GM21723 (cell line): Measurements from ENCODE around the gene EEF1A2.

Experiments used
- ATAC-seq: cut with Tn5 transposase; IDR thresholded peaks from one replicate; pipeline ENCODE4 v1.9.1; 2021; ENCODE audit warnings: mild to moderate bottlenecking, moderate library complexity; ENCODE audit not compliant: unreplicated experiment

Gene EEF1A2

DNA sequence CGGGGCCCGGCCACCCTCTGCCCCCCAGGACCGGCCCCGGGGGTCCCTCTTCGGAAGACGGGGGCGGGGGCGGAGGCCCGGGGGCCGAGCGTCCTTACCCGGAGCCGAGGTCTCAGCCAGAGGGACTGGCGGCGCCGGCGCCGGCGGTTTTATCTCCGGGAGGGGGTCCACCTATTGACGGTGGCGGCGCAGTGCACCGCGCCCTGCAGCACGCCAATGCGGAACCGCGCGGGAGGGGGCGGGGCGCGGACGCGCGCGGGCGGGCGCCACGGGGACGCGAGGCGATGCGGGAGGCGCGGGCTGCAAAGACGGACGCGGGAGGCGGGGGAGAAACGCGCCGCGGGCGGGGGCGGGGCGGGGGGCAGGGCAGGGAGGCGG, at the start of gene EEF1A2:
Gene EEF1A2 (minus strand): TSS at position 124 of the 378 bp plus-strand sequence. CDS start 1,320 bp downstream, outside the sequence.
- ATAC-seq, result no peak

GRCh38 chr20:63548542-63548941, 49.7 kb upstream of the EEF1A2 start:
- ATAC-seq, result no peak

DNA sequence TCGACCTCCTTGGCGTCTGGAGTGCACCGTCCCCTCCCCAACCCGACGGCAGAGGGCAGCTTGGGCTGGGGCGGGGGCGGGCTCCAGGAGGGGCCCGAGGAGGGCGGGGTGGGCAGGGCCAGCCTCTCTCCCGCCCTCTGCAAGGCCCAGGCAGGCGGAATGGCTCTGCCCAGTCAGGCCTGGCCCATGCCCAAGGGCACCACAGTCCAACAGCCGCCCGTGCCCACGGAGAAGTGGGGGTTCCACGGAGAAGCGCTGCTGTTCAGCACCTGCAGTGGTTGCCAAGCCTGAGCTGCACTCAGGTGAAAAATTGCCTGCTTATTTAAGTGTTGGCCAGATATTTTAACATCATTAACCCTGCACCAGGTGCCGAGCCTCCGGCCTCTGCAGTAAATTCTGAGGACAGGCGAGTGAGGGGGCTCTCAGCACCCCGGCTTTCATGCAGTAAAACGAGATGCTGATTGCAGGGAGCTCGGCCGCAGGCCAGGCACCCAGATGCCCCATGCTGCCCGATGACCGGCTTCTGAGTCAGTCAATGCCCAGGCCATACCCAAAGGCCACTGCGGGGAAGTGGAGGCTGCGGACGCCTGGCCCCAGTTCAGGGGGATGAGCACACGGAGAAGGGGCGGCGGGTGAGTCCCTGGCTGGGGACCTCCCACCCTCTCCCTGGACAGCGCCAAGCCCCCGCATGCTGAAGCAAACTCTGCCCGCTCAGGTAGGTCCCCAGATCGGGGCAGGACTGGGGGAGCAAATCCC, 49.0 kb upstream of the EEF1A2 start, which contains the start of gene SRMS:
Gene SRMS (minus strand): TSS at position 25 of the 756 bp plus-strand sequence. CDS start 286 bp downstream, outside the sequence.
- ATAC-seq, result no peak

DNA sequence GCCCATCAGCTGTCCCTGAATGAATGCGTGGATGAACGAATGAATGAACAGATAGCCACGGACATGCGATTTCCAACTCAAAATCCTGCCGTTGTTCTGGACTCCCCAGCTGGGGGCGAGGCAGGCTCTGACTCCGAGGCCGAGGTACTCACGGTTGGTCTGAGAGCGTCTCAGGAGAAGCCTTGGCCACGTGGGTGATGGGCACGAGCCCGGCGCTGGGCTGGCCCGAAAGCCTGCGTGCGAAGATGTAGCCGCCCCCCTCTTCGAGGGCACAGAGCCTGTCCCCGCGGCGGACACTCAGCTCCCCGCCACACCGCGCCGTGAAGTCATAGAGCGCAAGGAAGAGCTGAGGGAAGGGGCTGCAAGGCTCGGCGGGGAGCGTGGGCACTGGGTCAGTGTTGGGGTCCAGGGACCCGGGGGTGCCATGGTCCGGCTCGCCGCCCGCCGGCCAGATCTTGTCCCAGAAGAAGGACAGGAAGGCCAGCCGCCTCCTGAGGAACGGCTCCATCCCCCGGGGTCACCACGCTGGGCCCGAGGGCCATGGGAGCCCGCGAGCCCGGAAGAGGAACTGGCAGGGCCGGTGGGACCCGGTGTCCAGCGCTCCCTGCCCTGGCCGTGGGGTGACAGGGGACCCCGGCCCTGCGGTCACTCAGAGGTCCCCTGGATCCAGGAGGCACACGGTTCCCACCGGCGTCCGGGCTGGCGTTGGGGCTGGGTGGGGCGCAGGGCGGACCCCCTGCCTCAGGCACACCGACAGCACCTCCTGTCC, 48.3 kb upstream of the EEF1A2 start:
- no peak for ATAC-seq

- no peak for ATAC-seq
These were observed 47.5 kb upstream of the EEF1A2 start for GRCh38 chr20:63546256-63546955.

DNA sequence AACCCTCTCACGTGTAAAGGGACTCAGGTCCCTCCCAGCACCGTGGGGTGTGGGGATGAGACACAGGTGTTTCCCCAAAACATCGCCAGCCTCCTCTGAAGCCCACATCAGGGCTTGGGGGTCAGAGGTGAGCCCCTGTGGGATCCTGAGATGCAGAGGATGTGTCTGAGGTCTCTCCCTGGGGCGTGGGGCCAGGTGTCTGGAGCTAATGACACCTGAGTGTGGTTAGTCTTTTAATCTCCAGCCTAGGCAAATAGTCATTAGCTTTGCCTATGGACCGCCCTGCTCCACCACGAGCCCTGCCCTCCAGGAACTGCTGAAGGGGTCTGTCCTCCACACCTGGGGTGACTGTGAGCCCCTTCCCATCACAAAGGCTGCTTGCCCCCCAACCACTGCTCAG, 46.9 kb upstream of the EEF1A2 start:
- ATAC-seq, result no peak

GRCh38 chr20:63544958-63545516, 46.2 kb upstream of the EEF1A2 start:
- ATAC-seq, result no peak

- no peak for ATAC-seq
These were observed 45.5 kb upstream of the EEF1A2 start for GRCh38 chr20:63544241-63544957.

DNA sequence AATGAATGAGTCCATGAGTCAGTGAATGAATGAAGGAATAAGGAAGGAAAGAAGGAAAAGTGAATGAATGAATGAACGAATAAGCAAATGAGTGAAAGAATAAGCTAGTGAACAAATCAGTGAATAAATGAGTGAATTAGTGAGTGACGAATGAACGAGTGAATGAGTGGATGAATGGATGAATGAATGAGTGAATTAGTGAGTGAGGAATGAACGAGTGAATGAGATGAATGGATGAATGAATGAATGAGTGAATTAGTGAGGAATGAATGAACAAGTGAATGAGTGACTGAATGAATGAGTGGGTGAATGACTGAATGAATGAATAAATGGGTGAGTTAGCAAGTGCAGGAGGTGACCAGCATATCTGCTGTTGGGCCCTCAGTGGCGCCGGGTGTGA, 44.9 kb upstream of the EEF1A2 start:
- ATAC-seq, result no peak

DNA sequence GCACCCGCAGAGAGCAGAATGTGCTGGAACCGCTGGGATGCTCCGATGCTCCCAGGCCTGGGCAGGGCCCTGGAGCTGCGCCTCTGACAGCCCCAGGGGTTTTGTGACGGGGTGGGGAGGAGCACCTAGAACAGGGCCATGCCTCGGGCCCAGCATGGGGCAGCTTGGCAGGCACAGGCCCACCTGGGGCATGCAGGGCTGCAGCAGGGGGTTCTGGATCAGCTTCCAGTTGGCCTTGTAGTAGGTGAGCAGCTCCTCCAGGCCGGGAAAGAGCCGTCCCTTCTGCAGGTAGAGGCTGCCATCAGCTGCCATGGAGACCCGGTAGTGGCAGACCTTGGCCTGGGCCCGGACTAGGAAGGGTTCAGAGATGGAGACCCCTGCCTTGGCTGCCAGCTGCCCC, 44.2 kb upstream of the EEF1A2 start:
- ATAC-seq, result no peak

- no peak for ATAC-seq
These were observed 43.8 kb upstream of the EEF1A2 start for GRCh38 chr20:63542696-63543095.

GRCh38 chr20:63542031-63542559, 43.2 kb upstream of the EEF1A2 start:
- no peak for ATAC-seq

DNA sequence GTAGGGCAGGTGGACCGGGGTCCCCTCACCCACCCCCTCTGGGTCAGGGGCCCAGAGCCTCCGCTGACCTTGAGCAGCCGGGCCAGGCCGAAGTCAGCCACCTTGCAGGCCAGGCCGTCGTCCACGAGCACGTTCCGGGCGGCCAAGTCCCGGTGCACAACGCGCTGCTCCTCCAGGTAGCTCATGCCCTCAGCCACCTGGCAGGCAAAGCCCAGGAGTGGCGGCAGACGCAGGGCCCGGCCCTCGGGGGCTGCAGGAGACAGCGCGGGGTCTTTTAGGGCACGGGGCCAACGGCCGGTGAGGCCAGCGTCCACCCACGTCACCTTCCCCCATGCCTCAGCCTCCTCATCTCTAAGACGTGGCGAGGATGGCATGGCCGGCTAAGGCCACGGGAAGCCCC, 42.5 kb upstream of the EEF1A2 start:
- ATAC-seq, result no peak

DNA sequence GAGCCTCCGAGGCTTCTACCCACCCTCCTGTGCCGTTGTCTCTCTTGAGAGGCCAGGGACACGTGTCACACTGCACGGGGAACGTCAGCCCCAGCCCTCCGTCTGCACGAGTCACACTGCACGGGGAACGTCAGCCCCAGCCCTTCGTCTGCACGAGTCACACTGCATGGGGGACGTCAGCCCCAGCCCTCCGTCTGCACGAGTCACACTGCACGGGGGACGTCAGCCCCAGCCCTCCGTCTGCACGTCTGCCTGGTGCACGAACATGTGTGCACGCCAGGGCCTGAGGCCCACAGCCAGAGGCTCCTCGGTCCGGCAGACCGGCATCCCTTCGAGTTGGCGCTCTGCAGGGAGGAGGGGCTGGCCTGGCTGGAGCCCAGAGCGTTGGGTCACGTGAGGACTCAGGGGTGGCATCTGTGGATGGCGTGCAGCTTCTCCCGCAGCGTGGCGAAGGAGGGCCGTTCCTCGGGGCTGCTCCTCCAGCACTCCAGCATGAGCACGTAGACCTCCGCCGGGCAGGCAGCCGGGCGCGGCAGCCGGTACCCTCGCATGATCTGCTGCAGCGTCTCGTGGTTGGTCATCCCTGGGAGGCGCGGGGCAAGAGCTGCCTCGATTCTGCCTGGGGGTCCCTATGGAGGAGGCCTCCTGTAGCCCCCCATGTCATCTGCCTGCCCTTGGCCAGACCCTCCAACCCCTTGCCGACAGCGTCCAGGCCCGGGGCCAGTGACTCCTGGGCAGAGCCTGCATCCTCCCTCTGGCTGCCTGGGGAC, 41.7 kb upstream of the EEF1A2 start:
- no peak for ATAC-seq

DNA sequence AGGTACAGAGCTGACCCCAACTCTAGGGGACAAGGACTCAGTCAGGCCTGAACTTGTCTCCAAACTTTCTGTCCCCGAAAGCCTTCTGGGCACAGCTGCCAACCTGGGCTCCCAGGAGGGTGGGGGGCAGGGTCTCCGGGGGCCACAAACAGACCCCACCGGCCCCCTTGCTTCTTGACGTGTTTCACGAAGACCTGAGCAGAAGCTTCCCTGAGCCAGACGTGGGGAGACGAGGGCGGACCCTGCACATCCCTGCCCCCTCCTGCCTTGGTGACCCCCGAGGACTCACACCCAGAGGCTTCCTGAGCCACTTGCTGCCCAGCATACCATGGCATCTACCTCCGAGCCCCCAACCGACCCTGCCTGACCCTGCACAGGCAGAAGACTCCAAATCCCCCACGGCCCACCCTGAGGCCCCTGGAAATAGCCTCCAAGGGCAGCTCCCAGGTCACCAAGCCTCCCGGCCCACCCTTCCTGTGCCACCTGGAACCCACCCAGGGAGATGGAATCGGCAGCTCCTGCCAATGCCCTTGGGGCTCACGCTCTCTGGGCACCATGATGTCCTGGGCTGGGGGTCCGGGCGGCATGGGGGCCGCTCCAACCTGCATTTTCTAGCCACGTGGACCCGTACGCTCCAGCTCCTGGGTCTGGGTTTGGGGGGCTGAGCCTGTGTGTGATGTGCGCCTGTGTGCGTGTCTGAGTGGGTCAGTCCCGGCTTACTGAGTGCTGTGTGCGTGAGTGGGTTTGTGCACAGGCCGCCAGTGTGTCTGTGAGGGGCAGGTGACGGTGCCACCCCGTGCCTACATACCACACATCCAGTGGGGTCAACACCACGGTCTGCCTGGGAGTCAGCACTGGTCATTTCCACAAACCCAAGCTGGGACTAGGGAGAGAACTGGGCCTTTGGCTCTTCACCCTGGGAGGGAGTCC, 40.8 kb upstream of the EEF1A2 start:
- ATAC-seq, result no peak

DNA sequence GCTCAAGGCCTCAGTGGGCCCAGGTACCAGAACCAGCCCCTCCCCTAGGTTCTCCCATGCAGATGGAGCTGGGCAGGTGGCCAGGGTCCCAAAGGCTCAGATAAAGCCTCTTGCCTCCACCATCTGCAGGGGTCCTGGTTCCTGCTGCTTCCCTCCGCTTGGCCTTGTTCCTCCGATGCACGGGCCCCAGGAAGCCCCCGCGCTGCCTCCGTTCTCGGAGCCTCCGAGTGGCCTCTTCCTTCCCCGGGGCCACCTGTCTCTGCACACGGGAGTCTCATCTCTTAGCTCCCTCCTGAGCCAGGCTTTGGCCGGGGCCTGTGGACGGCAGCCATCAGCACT, 40.2 kb upstream of the EEF1A2 start:
- ATAC-seq, result no peak

- ATAC-seq, result no peak
These were observed 39.6 kb upstream of the EEF1A2 start for GRCh38 chr20:63538204-63539091.
